T-helper 17 cell (primary cell): ENCODE results near the gene RBM8A. TPM values are rescaled to one million over a fixed set of nuclear protein-coding genes. Genes with fewer than 3 reads are reported as not detected.
A peak's percentile ranks its signal among the peaks of the same experiment; 100 is the strongest.

Experiments used
- ATAC-seq: fragments of 150-1000 bp; cut with Tn5 transposase; 2 replicates; pipeline ENCODE4 v1.10.0; 2021; ENCODE audit warnings: mild to moderate bottlenecking, moderate library complexity
- DNase-seq, 3 donors: peaks; one replicate each; pipeline versions ENCODE4 v3.0.0 to v3.0.0-alpha.2; 2020 to 2021
- H3K9me3 ChIP-seq: one replicate; pipeline ENCODE4 v1.7.0; 2013; ENCODE audit warnings: low read length, mild to moderate bottlenecking; ENCODE audit not compliant: control insufficient read depth, poor library complexity, severe bottlenecking
- H3K27ac Mint-ChIP-seq: one replicate; pipeline ENCODE4 v1.8.0; 2022; ENCODE audit warnings: mild to moderate bottlenecking, moderate library complexity, mixed read lengths
- H3K27me3 Mint-ChIP-seq: one replicate; pipeline ENCODE4 v1.8.0; 2022; ENCODE audit warnings: mixed read lengths
- H3K36me3 Mint-ChIP-seq: one replicate; pipeline ENCODE4 v1.8.0; 2022; ENCODE audit warnings: low read depth, mixed read lengths
- H3K4me1 Mint-ChIP-seq: one replicate; pipeline ENCODE4 v1.8.0; 2022; ENCODE audit warnings: mild to moderate bottlenecking, mixed read lengths
- H3K4me3 Mint-ChIP-seq: one replicate; pipeline ENCODE4 v1.8.0; 2022; ENCODE audit warnings: mild to moderate bottlenecking, moderate library complexity, mixed read lengths
- total RNA-seq, 4 donors: library from RNA in 2 of 4; stranded (reverse) in 2 of 4; gene quantifications; one replicate each; pipeline ENCODE4 v1.2.3 and lab custom pipeline; 2022 to 2026

The RBM8A gene
- total RNA-seq, 2 donors from 2014 or later: 126 to 130 TPM

DNA sequence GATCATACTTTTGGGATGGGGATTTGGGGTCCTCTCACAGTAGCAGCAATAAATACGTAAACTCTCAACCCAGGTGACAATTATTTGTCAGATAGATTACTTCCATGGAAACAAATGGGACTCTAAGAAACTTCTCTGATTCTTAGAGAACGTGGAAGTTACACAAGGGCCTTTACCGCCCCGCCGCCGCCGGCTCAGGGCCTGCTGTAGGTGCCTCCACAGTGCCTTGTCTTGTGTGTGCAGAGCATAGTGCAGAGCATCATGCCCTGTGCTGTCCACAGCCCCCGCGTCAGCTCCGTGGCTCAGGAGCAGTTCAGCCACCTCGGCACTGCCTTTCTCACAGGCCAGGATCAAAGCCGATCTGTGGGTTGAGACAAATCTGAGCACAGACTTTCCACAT lies 52.6 kb downstream of the RBM8A start:
- no peaks in the 10 kb centered on the region for H3K36me3 Mint-ChIP-seq
- DNase-seq (no peak), ATAC-seq (no peak)
- H3K27me3 Mint-ChIP-seq: peaks cover 41% of the 10 kb centered on the region
- H3K27ac Mint-ChIP-seq: no peak overlapping the region
- peaks cover 18% of the 10 kb centered on the region for H3K4me1 Mint-ChIP-seq
- H3K9me3 ChIP-seq: no peaks in the 10 kb centered on the region
- H3K4me3 Mint-ChIP-seq: no peak overlapping the region

- H3K4me3 Mint-ChIP-seq: peak overlapping the region; percentile 84
- H3K9me3 ChIP-seq: no peaks in the 10 kb centered on the region
- DNase-seq (peak in 2 of 3 donors; percentile 16 to 18), ATAC-seq (peak; percentile 86)
- peaks cover 33% of the 10 kb centered on the region for H3K27me3 Mint-ChIP-seq
- peak overlapping the region; percentile 84 for H3K27ac Mint-ChIP-seq
- H3K36me3 Mint-ChIP-seq: no peaks in the 10 kb centered on the region
- H3K4me1 Mint-ChIP-seq: peaks cover 16% of the 10 kb centered on the region
Observed at GRCh38 chr1:145871994-145872924, 55.0 kb downstream of the RBM8A start.

Other genes starting within 250 kb of the RBM8A start
- gene PDZK1, start 220.1 kb downstream of the RBM8A start, total RNA-seq: under 1 TPM in 1 of 2 donors, not detected in 1; 0.55 TPM
- under 1 TPM in 1 of 2 donors, not detected in 1; 0.20 TPM for gene CD160, start 208.0 kb downstream of the RBM8A start, total RNA-seq
- 10 to 100 TPM; 14.0 to 16.6 TPM for gene RNF115, start 103.4 kb downstream of the RBM8A start, total RNA-seq
- gene POLR3C, start 103.3 kb downstream of the RBM8A start, total RNA-seq: 10 to 100 TPM; 19.3 to 25.1 TPM
- 1 to 10 TPM; 2.1 to 2.2 TPM for gene NUDT17, start 81.9 kb downstream of the RBM8A start, total RNA-seq
- gene PIAS3, start 68.4 kb downstream of the RBM8A start, total RNA-seq: 10 to 100 TPM; 19.0 to 20.0 TPM
- not detected for gene ANKRD35, start 41.6 kb downstream of the RBM8A start, total RNA-seq
- 1 to 10 TPM in 1 of 2 donors, under 1 TPM in 1; 0.70 to 1.3 TPM for gene ITGA10, start 17.4 kb downstream of the RBM8A start, total RNA-seq
- gene PEX11B, start 8.8 kb downstream of the RBM8A start, total RNA-seq: 10 to 100 TPM; 15.7 TPM
- gene LIX1L, start 30.5 kb upstream of the RBM8A start, total RNA-seq: 10 to 100 TPM; 36.6 to 44.1 TPM
- gene ANKRD34A, start 37.1 kb upstream of the RBM8A start, total RNA-seq: 1 to 10 TPM in 1 of 2 donors, under 1 TPM in 1; 0.70 to 1.7 TPM
- 10 to 100 TPM; 22.2 to 24.1 TPM for gene POLR3GL, start 37.2 kb upstream of the RBM8A start, total RNA-seq
- 100 to 1,000 TPM; 567 to 927 TPM for gene TXNIP, start 69.1 kb upstream of the RBM8A start, total RNA-seq
- gene HJV, start 94.3 kb upstream of the RBM8A start, total RNA-seq: not detected
- 1 to 10 TPM; 3.8 to 5.6 TPM for gene NBPF10, start 217.3 kb upstream of the RBM8A start, total RNA-seq